HG03139 (cell line): ENCODE measurements around the gene IRS4.

Source experiments
- ATAC-seq: cut with Tn5 transposase; IDR thresholded peaks from one replicate; pipeline ENCODE4 v1.9.1; 2021; ENCODE audit not compliant: unreplicated experiment

The IRS4 gene

DNA sequence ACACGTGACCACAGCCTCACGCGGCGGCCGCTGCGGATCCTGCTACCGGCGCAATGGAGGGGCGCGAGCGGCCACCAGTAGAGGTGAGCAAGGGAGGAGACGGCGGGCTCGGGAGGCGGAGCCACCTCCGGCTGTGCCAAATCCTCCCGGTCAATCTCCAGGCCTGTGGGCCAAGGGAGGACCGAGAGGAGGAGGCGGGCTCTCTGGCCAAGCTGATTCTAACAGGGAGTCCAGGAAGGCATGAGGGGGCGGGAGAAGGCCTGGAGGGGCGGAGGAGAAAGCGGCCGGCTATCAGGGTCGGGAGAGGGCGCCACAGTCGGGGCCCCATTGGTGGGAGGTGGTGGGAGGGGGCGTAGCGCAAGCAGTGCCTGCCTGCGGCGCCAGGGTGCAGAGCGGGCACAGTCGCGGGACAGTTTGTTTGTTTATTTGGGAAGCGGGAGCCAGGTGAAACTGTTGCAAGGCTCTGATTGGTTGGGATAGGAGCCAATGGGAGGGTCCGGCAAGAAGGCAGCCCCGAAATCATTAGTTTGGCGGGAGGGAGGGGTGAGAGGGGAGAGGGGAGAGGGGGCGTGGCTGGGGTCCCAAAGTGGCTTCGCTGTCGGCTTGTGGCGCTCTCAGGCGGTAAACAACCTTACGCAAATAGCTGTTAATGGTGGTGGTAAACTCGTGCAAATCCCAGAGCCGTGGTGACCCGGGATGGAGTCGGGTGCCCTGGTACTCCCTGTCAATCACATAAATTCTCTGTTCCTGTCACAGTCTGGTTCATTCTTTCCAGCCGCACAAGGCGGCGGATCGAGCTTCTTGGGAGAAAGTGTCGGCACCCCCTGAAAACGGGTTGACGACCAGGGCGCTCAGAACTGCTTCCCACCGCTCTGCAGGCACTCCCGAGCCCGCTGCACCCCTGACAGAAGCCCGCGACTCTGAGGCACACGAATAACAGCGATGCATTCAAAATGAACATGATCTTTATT, at the start of gene IRS4:
Gene IRS4 (minus strand): TSS at position 55 of the 971 bp plus-strand sequence.
- no peak for ATAC-seq

DNA sequence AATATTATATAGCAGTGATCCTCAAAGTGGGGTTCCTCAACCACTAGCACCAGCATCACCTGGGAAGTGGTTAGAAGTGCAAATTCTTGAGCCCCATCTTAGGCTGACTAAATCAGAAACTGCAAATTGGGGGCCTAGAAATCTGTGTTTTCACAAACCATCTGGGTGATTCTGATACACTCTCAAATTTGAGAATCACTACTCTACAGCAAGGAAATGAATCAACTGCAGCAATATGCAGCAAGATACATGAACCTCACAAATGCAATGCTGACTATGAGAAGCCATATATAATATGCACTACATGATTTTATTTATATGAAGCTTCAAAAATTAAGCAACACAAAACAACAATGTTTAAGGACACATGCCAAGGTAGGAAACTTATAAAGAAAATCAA, 36.2 kb upstream of the IRS4 start:
- ATAC-seq, result no peak

DNA sequence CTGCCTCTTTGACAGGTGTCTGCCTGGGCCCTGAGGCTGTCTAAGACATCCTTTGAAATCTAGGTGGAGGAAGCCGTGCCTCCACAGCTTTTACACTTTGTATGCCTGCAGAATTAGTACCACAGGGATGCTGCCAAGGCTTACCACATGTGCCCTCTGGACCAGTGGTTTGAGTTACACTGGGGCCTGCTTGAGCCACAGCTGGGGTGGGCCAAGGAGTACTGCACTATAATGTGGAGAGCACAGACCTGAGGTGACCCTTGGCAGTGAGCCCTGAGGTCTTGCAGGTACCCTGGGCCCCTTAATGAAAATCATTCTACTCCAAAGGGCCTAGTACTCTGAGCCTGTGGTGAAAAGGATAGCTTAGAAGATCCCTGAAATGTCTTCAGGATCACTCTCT, 27.2 kb upstream of the IRS4 start:
- no peak for ATAC-seq

DNA sequence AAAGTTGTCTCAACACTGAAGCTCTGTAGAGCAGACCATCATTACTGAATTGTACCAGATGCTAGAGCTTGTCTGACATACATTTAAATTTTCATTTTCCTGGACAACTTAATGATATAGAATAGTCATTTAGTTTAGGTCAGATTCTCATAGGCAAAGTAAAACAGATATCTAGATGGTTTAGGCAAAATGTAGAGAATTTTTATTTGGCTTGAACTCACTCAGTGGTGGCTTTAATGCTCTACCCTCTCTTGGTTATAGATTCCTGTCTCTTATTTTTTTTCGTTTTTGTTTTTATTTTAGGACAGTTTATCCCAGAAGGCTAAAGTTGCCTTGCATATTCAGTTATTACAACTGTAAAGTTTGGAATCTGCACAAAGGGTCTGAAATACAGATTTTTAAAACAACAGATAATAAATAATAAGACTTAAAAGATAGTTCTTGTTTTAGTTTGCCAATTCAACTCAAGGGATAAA, 4.0 kb upstream of the IRS4 start:
- no peak for ATAC-seq

DNA sequence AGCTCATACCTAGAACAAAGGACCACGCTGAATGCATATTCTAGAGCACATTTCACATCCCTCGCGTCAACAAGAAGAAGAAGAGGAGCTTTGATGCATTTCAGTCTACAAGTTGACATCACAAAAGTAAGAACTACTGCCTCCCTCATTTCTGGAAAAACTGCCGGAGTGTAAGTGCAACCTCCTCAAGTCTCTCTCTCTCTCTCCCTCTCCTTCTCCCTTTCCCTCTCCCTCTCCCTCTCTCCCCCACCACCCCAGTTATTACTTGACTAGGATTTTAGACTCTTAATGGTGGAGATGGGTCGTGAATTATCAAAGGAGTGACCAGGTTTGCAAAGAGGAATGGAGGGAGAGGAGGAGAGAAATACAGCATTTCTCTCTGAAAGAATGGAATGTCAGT, 1.4 kb upstream of the IRS4 start:
- no peak for ATAC-seq

DNA sequence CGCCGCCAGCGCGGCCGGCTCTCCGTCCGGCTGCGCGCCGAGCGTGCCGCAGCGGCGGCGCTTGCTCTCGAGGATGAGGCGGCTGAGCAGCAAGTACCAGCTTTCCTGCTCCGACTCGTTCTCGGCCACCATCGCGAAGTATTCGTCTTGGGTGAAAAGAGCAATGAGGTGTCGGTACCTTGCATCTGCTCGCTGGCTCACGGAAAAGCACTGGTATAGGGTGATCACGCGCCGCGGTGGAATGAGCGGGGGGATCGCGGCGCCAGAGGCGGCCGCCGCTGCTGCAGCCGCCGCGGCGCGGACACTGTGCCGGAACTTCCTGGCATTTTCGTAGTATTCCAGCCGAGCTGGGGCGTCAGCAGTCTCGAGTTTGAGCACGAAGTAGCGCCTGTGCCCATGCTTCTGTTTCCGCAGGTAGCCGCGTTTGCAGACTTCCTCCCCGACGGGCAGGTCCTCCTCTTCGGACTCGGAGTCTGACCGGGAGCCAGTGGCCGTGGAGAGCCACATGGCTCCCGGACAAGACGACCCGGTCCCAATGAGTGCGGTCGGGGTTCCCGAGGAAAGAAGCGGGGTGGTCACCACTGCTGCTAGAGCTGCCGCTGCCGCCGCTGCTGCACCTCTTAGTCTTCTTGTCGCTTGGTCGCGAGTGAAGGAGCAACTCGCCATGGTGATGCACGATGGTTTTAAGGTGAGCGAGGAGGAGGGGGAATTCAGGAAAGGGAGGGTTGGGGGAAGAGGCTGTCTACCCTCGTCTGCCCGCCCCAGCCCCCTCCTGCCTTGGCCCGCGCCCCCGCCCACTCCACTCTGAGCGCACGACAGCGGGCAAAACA, 469 bp downstream of the IRS4 start:
- no peak for ATAC-seq

DNA sequence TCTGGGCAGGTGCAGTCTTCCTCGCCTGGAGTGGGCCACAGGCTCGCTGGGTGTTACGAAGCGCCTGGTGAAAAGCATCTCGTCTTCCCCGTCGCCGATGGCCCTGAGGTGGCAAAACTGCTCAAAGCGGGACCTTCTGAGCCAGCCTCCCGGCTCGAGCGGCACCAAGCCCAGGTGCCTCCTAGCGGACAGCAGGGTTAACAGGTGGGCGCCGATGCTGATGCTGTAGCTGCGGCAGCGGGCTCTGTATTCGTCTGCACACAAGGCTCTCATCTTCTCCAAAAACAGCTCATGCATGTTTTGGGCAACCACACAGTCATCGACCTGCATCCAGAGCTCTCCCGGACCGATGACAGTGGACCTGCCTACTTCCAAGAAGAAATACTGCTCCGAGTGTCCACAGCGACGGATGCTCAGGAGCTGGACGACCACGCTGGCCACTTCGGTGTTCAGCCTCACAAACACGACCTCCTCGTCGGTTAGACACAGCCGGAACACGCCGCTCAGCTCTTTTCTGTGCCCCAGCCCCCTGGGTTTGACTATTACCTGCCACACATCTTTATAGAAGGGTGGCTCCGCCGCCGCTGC, 1.2 kb downstream of the IRS4 start:
- ATAC-seq, result no peak

DNA sequence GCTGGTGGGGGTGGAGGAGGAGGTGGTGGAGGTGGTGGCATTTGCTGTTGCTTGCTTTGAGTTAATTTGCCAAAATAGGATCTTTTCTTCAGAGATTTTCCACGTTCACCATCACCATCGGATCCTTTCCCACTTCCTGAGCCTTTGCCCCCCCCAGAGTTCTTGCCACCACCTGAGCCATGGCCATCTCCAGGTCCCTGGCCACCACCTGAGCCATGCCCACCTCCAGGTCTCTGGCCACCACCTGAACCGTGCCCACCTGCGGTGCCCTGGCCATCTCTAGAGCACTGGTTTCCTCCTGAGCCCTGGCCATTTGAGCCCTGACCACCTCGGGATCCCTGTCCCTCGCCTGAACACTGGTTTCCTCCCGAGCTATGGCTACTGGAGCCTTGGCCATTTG, 1.9 kb downstream of the IRS4 start:
- ATAC-seq, result no peak

DNA sequence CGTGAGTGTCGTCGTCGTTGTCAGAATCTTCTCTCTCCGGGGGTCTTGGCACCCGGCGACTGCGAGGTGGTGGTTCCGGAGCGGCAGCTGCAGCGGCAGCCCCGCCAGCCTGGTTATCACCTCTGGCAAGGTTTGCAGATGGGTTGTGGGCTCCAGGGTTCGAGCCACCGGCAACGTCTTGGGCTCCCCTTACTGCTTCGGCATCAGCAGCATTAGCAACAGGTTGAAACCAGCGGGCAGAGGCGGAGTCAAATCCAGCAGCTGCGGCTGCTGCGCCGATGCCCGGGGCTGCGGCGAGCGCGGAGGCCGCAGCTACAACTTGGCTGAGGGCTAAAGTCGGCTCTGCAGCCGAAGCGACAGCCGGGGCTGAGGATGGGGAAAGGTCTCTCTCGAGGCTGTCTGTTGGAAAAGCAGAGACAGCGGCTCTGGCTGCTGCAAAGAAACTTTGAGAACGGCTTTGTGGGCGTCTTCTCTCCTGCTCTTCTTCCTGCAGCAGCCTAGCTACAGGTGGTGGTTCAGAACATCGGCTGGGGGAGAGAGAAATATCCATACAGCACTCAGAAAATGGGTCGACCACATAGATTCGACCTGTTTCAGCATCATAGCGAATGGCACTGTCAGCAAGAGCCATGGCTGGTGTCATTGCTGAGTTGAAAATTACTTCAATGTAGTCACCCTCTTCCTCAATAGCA, 3.6 kb downstream of the IRS4 start:
- ATAC-seq, result no peak

DNA sequence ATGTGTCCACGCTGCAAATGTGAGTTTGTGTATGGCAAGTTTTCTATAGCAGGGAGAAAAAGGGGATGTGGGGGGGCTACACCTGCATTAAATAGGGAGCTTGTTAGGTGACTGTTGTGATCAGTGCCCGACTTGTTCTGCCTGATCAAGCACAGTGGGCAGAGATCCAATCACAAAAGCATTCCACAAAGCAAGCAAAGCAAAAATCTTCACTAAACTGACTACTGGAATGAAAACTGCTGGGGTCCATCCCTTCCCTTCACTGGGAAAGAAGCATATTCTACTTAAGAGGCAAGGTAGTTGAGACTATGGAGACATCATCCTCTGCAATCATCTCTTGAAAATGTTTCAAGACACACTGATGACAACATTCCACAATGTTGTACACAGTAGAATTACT, 5.2 kb downstream of the IRS4 start:
- ATAC-seq, result no peak

DNA sequence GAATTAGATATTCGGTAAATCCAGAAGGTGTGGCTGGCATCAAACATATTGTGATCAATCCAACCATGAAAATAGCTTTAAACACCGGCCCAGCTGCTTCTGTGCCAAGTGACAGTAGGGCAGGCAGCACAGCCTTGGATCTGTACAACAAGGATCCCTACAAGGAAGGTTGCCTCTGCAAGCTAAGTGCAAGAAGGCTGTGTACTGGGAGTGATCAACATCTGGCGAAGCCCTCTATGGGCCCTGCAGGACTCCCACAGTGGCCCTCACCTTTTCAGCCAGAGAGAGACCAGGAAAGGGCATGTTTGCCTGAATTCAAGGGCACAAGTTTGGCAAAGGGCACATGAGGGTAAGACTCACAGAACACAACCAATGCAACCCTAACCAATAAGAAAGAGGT, 9.6 kb downstream of the IRS4 start:
- ATAC-seq, result no peak

DNA sequence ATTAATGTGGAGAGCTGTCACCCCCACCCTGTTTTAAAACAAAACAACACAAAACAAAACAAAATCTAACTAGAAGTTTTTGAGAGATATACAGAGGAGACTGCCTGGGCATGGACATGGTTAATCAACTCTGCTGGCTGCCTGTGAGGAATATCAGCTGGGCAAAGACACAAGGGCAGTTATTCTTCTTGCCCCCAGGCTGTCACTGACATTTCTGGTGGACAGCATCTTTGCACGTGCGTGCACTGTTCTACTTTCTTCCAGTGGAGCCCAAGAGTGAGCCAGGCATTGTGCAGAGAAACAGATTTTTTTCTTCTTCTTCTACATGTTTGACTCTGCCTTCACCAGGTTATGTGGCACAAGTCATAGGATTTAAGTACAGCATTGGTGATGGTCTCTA, 13.8 kb downstream of the IRS4 start:
- no peak for ATAC-seq

DNA sequence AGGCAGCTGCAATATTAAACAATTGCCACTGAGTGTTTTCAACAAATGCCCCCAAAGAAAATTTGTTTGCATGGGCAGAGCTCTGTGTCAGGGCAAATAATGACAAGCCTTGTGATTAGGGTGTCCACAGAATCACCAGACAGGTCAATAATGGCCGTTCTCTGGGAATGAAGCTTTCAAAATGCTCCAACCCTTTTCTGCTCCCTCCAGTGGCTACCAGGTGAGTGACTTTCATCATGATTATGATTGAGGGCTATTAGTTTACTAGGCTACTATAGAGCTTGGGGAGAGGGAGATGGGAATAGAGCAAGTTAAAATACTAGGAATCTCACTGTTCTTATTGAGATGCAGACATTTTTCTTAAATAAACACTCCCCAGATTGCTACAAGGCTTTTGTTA, 23.5 kb downstream of the IRS4 start:
- no peak for ATAC-seq

DNA sequence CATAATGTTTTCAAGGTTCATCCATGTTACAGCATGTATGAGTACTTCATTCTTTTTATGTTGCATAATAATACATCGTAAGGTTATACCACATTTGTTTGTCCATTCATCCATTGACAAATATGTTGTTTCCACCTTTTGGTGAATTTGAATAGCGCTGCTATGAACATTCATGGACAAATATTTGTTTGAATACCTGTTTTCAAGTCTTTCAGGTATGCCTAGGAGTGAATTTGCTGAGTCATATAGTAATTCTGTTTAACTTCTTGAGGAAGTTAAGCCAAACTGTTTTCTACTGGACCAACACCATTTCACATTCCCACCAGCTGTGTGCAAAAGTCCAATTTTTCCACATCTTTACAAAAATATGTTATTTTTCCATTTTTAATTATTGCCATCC, 31.5 kb downstream of the IRS4 start:
- ATAC-seq, result no peak

DNA sequence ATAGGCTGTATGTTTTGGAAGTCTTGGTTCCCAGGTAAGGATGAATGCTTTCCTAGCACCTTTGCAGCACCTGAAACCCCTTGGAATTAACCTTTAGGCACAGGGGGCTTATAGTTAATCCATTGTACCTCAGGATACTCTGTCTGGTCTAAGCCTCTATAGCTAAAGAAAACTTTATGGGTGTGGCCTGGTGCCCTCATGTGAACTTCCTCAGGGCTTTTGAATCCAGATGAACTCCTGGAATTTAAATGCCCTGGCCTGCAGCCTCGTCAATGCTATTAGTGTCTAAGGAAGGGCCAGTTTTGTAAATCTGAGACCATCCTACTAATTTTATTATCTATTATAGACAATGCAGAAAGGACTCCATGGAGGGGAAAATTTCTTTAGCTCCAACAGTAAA, 33.8 kb downstream of the IRS4 start:
- ATAC-seq, result no peak

DNA sequence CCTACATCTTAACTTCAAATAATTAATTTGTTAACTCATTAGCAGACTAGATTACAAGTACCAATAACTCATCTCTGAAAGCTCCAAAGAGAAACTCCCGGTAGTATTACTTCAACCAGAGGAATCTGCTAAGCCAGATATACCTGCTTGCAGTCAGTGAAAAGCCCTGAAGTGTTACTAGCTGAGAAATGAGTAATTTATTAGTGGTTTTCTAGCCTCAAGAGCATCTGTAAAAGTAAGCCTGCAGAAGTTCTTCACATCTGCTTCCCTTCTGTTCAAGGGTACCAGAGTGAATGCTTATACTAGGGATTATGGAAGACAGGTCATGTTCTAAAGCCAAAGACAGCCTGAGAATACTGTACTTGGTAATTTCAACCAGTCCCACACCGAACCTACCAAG, 34.7 kb downstream of the IRS4 start:
- peak; percentile 60 for ATAC-seq

DNA sequence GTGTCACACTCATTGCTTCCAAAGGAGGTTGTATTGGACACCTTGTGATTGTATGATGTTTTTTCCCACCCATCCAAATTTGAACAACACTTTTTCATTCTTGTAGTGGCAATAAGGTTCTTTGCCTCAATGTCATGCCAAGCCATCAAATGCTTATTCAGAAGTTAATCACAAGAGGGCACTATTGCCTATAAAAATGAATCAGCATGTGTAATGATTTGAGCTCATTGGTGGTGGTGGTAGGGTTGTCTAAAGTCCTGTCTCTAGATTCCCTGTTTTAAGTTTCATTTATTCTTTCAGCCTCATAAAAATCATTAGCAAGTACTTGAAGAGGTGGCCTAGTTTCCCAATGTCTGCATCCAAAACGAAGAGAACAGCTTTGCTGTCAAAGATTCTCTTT, 37.0 kb downstream of the IRS4 start:
- no peak for ATAC-seq

DNA sequence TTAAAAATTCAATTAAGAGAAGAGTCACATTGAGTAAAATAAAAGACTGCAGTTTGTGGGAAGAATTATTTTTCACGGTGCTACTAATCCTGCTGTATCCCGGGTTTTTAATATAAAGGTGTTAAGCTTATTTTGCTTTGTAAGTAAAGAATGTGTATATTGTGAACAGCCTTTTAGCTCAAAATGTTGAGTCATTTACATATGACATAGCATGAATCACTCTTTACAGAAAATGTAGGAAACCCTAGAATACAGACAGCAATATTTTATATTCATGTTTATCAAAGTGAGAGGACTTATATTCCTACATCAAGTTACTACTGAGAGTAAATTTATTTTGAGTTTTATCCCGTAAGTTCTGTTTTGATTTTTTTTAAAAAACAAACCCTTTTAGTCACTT, 39.7 kb downstream of the IRS4 start:
- no peak for ATAC-seq
